Breast epithelium (tissue), 3 donors: Measurements from ENCODE around the gene MON1A.

Source experiments
- POLR2A ChIP-seq: fragments of 450-650 bp; IDR thresholded peaks from one replicate; pipeline ENCODE4 v1.6.1; 2016; ENCODE audit warnings: antibody characterized with exemption, mild to moderate bottlenecking, moderate library complexity
- POLR2AphosphoS5 ChIP-seq, 3 donors: sonication (generic); formaldehyde crosslinking; IDR thresholded peaks; one replicate each; pipeline ENCODE4 v1.6.1; 2017; ENCODE audit warnings: antibody characterized with exemption in 3 of 3
- TF ChIP-seq, protein P1 (sequence below), 3 donors: fragments of 450-650 bp; IDR thresholded peaks; one replicate each; pipeline ENCODE4 v1.5.1; 2016 to 2017; ENCODE audit warnings: antibody characterized with exemption in 3 of 3, mild to moderate bottlenecking in 3 of 3, moderate library complexity in 3 of 3

DNA sequence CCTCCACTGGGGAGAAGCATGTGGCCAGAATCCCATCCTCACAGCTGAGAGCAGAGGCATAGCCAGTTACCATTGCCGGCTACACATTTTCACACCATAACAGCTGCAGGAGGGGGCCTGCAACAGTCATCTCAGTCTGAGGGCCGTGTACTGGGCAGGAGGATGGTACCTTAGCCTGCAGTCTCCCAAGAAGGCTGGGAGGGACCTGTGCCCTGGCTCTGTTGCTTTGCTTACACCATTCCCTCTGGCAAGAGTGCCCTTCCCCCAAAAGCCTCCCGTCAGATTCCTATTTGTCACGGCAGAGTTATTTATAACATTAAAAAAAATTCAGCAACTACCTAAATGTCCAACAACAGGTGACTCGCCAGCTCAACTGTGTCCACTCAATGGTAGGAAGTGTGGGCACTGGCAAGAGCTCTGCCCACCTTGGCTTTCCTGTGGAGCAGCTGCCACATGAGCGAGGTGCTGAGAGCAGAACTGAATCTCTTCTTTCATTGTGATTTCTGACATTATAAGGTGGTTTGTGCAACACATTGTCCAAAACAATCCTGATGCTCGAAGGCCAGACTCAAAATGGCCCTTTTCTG is 64.3 kb downstream of the MON1A start:
- TF ChIP-seq, protein P1, sequence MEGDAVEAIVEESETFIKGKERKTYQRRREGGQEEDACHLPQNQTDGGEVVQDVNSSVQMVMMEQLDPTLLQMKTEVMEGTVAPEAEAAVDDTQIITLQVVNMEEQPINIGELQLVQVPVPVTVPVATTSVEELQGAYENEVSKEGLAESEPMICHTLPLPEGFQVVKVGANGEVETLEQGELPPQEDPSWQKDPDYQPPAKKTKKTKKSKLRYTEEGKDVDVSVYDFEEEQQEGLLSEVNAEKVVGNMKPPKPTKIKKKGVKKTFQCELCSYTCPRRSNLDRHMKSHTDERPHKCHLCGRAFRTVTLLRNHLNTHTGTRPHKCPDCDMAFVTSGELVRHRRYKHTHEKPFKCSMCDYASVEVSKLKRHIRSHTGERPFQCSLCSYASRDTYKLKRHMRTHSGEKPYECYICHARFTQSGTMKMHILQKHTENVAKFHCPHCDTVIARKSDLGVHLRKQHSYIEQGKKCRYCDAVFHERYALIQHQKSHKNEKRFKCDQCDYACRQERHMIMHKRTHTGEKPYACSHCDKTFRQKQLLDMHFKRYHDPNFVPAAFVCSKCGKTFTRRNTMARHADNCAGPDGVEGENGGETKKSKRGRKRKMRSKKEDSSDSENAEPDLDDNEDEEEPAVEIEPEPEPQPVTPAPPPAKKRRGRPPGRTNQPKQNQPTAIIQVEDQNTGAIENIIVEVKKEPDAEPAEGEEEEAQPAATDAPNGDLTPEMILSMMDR (IDR thresholded peaks at IDR 0.05), result no peak
- TF ChIP-seq POLR2A (no peak), POLR2AphosphoS5 (IDR thresholded peaks at IDR 0.05) (no peak)
